HG03280 (cell line): ENCODE measurements around the gene CCDC137.

Experiments
- ATAC-seq: cut with Tn5 transposase; IDR thresholded peaks from one replicate; pipeline ENCODE4 v1.9.1; 2021; ENCODE audit warnings: mild to moderate bottlenecking, moderate library complexity; ENCODE audit not compliant: unreplicated experiment

CCDC137 gene

GRCh38 chr17:81700353-81701287, 34.1 kb downstream of the CCDC137 start:
- no peak for ATAC-seq

DNA sequence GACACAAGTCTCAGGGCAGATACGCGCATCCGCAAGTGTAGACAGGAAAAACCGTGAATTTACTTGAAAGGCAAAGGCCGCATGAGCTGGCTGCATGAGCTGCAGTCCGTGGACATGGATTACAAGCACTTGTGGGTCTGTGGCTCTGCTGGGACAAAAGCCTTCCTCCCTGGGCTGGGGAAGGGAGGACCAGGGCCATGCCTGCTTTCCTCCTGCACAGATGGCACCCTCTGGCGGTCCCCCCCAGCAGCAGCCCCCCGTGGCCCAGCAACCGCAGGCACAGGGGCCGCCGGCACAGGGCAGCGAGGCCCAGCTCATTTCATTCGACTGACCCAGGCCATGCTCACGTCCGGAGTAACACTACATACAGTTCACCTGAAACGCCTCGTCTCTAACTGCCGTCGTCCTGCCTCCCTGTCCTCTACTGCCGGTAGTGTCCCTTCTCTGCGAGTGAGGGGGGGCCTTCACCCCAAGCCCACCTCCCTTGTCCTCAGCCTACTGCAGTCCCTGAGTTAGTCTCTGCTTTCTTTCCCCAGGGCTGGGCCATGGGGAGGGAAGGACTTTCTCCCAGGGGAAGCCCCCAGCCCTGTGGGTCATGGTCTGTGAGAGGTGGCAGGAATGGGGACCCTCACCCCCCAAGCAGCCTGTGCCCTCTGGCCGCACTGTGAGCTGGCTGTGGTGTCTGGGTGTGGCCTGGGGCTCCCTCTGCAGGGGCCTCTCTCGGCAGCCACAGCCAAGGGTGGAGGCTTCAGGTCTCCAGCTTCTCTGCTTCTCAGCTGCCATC, 34.9 kb downstream of the CCDC137 start:
- no peak for ATAC-seq

DNA sequence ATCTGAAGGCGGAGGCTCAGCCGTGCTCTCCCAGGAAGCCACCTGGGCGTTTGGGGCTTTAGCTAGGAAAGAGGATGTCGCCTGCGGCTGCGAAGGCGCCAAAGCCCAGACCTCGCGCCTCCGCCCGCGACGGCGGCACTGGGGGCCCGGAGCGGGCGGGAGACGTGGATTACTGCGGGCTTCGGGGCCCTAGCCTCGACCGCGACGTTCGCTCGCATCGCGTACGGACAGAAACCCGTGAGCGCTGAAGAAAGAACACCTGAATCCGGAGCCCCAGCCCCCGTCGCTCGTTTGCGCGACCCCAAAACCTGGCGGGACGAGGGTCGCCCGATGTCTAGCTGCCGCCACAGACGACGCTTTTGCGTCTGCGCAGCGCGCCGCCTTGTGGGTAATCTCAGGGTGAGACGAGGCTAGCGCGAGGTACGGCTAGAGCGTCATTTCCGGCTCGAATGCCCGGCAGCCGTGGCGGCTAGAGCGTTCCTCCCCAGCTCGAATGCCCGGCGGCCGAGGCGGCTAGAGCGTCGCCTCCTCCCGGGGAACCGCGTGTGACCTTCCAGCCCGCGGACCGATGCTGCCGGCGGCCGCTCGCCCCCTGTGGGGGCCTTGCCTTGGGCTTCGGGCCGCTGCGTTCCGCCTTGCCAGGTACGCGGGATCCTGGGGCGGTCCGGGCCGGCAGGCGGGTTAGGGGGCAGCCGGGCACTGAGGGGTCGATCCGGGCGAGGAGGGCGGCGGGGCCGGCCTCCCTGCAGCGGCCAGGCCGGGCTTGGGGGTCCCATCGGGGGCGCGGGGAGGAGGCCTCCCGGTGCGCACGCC, 36.6 kb downstream of the CCDC137 start, which contains the start of gene MRPL12:
Gene MRPL12, plus strand, starts transcription at position 434 of the 813 bp plus-strand sequence. Its CDS starts 135 bp downstream, at position 569.
- ATAC-seq = peak; percentile 87

- no peak for ATAC-seq
These were observed 37.5 kb downstream of the CCDC137 start for GRCh38 chr17:81703747-81704654.

GRCh38 chr17:81705518-81706231, 39.1 kb downstream of the CCDC137 start:
- no peak for ATAC-seq

DNA sequence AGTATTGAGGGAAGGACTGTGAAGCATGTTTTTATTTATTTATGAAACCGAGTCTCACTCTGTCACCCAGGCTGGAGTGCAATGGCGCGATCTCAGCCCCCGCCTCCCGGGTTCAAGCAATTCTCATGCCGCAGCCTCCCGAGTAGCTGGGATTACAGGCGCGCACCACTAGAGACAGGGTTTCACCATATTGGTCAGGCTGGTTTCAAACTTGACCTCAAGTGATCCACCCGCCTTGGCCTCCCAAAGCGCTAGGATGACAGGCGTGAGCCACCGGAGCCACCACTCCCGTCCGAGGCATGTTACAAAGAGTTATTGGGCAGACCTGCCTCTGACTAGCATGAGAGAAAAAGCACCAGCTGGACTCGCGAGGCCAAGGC, 39.7 kb downstream of the CCDC137 start:
- ATAC-seq = no peak

- no peak for ATAC-seq
These were observed 40.5 kb downstream of the CCDC137 start for GRCh38 chr17:81706757-81707624.

GRCh38 chr17:81707725-81708646, 41.4 kb downstream of the CCDC137 start:
- ATAC-seq = no peak

DNA sequence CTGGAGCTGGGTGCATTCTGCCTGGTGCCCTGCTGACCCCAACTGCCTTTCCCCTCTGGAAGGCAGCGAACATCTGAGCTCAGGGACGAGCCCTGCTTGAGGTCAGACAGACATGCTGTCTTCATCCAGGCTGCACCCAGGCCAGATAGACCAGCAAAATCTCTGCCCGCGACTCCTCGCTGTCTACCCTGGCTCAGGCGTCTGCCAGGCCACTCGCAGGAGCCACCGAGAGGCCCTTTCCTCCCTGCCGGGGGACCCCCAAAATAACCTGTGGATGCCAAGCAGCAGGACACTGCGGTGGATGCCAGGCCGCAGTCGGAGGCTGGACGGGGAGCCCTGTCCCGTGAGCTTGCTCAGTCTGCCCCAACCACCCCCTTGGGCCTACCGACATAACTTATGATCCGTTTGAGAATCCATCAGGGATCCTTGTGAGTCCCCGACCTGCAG, 42.2 kb downstream of the CCDC137 start:
- ATAC-seq = no peak

DNA sequence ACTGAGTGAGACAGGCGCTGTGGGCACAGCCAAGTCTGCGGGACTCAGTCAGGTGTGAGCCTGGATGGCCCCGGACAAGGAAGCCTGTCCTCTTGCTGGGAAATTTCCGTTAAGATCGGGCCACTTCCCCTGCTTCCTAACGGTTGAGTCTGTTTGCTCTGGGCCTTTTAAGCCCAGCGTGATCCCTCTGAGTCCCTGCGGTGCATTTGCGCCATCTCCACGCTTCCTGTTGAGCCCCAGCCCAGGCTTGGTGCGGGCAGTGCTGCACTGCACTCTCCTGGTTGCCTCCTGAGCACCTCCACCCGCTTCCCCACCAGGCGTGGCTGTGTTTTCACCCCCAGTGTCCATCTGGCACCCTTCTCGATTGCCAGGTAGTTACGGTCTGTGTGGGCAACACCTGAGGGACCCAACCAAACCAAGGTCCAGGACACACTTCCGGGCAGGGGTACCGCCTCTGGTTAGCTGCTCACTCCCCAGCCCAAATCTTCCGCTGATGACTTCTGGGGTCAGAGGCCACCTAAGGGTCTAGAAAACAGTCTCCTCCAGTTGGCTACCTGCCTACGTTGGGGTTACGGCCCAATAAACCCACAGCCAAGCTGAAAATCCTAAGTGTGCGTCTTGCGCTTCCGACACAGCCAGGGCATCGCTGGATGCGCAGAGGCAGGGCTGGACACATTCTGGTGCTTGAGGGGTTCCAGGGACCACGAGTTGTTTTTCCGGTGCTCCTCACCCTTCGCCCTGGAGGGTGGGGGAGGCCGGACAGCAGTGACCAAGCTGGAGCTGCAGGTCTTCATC, 44.2 kb downstream of the CCDC137 start:
- no peak for ATAC-seq

DNA sequence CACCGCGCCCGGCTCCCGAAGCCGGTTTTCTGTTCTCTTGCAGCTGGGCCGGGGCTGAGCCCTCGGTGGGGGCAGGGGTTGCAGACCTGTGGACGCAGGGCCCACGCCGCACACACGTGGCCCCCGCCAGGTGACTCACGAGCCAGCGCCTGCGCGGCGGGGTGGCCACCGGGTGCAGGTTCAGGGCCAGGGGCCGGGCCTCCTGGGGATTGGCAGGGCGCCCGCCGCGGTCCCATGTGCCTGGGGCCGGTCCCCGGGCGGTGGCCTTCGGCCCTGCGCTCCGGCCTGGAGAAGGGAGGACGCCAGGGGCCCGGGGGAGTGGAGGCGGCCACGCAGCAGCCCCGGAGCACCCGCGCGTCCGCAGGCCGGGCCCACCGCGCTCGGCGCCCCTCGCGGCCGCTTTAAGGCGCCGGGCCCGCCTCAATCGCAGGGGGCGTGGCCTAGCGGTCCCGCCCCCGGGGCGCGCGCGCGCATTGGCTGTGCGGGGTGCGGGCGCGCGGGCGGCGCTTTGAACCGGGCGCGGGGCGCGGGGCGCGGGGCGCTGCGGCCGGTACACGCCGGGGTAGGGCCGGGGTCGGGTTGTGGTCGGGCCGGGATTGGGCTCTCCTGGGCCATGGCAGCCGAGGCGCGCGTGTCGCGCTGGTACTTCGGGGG, 45.4 kb downstream of the CCDC137 start, which contains the start of gene SLC25A10:
Gene SLC25A10, plus strand, starts transcription at position 471 of the 654 bp plus-strand sequence. Its CDS starts 143 bp downstream, at position 614.
- peak; percentile 75 for ATAC-seq

- ATAC-seq = peak; percentile 14
These were observed 46.0 kb downstream of the CCDC137 start for GRCh38 chr17:81712468-81713003.

- ATAC-seq = no peak
These were observed 46.5 kb downstream of the CCDC137 start for GRCh38 chr17:81713004-81713555.

DNA sequence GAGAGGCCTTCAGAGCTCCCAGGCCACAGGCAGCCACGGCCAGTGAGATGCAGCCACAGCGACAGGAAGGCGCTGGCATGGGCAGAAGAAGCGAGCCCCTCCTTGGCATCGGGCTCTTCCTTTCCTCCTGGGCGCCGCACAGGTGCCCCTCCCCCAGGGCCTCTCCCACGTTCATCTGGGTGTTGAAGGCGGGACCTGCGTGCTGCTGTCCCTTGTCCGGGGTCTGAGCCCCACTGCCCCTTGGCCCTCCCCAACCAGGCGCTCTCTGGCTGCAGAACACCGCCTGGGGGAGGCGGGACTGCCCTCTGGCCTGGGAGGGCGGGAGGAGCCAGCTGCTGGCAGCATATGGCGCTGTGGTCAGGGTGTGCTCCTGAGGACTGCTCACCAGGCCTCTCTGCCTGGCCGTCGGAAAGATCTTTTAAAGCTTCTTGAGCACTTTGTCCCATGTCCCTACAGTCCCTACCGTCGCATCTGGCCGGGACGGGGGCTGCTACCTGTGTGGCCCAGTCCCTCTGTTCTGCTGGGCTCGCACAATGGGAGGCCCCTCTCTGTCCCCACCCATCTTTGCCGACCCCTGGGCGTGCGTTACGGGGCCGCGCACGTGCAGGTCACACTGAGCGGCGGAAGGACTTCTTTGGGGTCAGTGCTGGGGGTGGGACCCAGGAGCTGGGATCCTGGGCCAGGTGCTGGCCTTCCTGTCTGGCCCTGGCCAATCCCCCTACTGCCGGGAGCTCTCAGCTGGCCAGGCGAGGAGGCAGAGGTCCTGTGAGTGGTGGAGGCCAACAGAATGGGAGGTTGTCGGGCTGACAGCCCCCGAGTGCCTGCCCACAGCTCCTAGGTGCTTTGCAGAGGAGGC, 47.2 kb downstream of the CCDC137 start:
- no peak for ATAC-seq
